Measurements from ENCODE around the gene RBM4. TPM values are rescaled to one million over a fixed set of nuclear protein-coding genes. Genes with fewer than 3 reads are reported as not detected.

Gene RBM4
- total RNA-seq, 1 experiment from 2014 or later = 272 TPM

GRCh38 chr11:66595245-66595904, 43.1 kb upstream of the RBM4 start:
- H3K9ac ChIP-seq (ENCODE audit: extremely low read depth, insufficient read length, low read length) = no peak overlapping the region
- DNase-seq = no peak
- no peak overlapping the region for H3T11ph ChIP-seq (ENCODE audit: low read length)
- Mint-ChIP-seq H3K9me3 (peaks cover 10 to 21% of the 10 kb centered on the region in 2 experiments), H3K4me1 (peaks cover 15 to 17% of the 10 kb centered on the region in 2 experiments), H3K27ac (peak overlapping the region in 1 of 3 experiments; percentile 49; a peak in 1 of 7 replicates), H3K4me3 (peak overlapping the region in 1 of 2 experiments; percentile 31; a peak in 1 of 5 replicates), H3K27me3 (ENCODE audit: low read depth) (peaks cover 22% of the 10 kb centered on the region), H3K36me3 (ENCODE audit: insufficient read depth in 1 of 3, low read depth in 3 of 3) (peaks cover 3 to 38% (median 28%) of the 10 kb centered on the region in 3 experiments)
- H3K79me1 ChIP-seq (ENCODE audit: insufficient read depth, low read depth, low read length, poor library complexity, severe bottlenecking) = peaks cover 3% of the 10 kb centered on the region
- no peak overlapping the region for H3K56ac ChIP-seq (ENCODE audit: insufficient read length, low read depth, low read length)
- H2AFZ ChIP-seq (ENCODE audit: low read length) = no peak overlapping the region
- no peak overlapping the region for H2BK12ac ChIP-seq (ENCODE audit: insufficient read length, low read depth, low read length)
- no peak overlapping the region for H4K5ac ChIP-seq (ENCODE audit: insufficient read length, low read depth, low read length)
- no peak overlapping the region for H2AK5ac ChIP-seq (ENCODE audit: insufficient read length, low read length)
- H3K4ac ChIP-seq (ENCODE audit: low read depth, low read length) = no peak overlapping the region
- no peaks in the 10 kb centered on the region for H3K9me3 ChIP-seq (ENCODE audit: control insufficient read depth, low read depth, low read length)
- H3K79me2 ChIP-seq (ENCODE audit: insufficient read depth, low read length) = no peaks in the 10 kb centered on the region
- no peak overlapping the region for H2BK20ac ChIP-seq (ENCODE audit: low read depth, low read length, poor library complexity, severe bottlenecking)
- no peak for TF ChIP-seq CTCF (conservative IDR thresholded peaks at IDR 0.05)
- no peaks in the 10 kb centered on the region for H3K27me3 ChIP-seq (ENCODE audit: insufficient read depth, low read length)
- no CpG with 5 or more reads among the region's 5 CpGs for WGBS (ENCODE audit: extremely low coverage, insufficient read length, low lambda C conversion rate)
- H2BK15ac ChIP-seq (ENCODE audit: low read depth, low read length) = no peak overlapping the region
- no peak overlapping the region for H4K8ac ChIP-seq (replicated peaks; ENCODE audit: insufficient read length, low read depth, low read length)
- H3K18ac ChIP-seq (ENCODE audit: insufficient read length, low read depth, low read length) = no peak overlapping the region
- no peak overlapping the region for H3K27ac ChIP-seq (ENCODE audit: insufficient read length, low read depth, low read length)
- H3K14ac ChIP-seq (ENCODE audit: insufficient read depth, low read length) = no peak overlapping the region
- no peaks in the 10 kb centered on the region for H4K20me1 ChIP-seq (ENCODE audit: control insufficient read depth, insufficient read depth, insufficient read length)
- no peak overlapping the region for H3K4me2 ChIP-seq (ENCODE audit: insufficient read depth, insufficient read length, low read length)
- no peak overlapping the region for H3K23ac ChIP-seq (ENCODE audit: insufficient read length, low read depth, low read length)
- H2BK5ac ChIP-seq (ENCODE audit: insufficient read length, low read length) = no peak overlapping the region
- peaks cover 10% of the 10 kb centered on the region for H3K23me2 ChIP-seq (ENCODE audit: insufficient read length, low read depth, low read length, poor library complexity, severe bottlenecking)
- no peak overlapping the region for H4K91ac ChIP-seq (ENCODE audit: insufficient read length, low read depth, low read length)
- H2BK120ac ChIP-seq (ENCODE audit: low read depth, low read length, poor library complexity, severe bottlenecking) = no peak overlapping the region
- no peaks in the 10 kb centered on the region; the same call in 1 of the 2 replicates for H3K4me1 ChIP-seq (ENCODE audit: insufficient read depth, low read length)
